ENCODE measurements around the gene NARS2.

DNA sequence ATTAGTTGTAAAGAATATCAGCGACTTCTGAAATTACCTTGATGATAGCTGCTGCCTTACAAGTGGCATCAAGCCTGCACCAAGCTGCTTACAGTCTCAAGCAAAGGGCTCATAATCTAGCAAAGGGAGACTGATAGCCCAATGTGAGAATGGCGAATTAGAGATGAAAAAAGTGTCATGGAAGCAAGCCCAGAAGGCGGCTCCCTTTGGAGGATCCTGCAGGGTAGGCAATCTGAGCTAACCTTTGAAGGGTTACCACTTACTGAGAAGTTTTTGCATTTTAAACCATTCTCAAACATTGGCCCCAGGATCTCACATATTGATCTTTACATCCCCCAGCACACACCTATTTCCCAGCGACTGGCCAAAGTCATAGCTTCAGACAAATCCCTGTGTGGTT lies 175.5 kb downstream of the NARS2 start:
- TF ChIP-seq CTCF (IDR thresholded peaks at IDR 0.05; ENCODE audit: low read length) (no peak), EZH2 (IDR thresholded peaks at IDR 0.05; ENCODE audit: borderline replicate concordance, low read length) (no peak)
